ENCODE measurements around the gene BNIP5.
"Not testable (repeated sequence)": the region's sequence is repeated elsewhere in the genome, so short reads cannot be mapped to it uniquely, and the experiment has no call there.

BNIP5 gene

DNA sequence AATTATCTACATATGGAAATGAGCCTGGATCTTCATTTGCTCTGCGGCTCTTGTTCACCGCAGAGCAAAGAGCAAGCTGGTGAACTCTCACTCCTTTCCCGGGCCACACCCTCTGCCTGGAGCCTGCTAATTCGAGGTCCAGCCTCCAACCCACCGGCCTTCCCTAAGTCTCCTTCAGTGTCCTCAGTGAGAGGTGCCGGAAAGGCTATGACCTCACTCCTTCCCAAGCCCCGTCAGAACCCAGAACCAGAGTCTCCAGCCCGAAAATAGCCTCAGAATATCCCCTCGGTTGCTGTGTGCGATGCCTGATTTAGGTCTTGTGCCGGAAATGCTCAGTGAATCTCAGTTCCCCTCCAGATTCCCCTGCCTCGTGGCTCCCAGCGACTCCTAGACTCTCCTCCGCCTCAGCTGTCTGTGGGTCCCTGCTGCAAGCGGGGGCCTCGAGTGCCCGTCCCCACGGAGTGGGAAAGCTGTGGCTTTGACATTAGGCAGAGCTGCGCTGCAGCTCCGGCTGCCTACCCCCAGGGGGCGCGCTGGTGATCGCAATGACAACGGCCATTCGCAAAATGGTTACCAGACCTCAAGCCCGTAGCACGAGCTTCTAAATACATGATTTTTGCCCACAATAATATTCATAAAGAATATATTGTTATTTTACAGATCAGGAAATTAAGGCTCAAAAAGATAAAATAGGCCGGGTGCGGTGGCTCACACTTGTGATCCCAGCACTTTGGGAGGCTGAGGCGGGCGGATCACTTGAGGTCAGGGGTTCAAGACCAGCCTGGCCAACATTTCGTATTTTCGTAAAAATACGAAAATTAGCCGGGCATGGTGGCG, 4.1 kb upstream of the BNIP5 start:
- DNase-seq, result no peak

DNA sequence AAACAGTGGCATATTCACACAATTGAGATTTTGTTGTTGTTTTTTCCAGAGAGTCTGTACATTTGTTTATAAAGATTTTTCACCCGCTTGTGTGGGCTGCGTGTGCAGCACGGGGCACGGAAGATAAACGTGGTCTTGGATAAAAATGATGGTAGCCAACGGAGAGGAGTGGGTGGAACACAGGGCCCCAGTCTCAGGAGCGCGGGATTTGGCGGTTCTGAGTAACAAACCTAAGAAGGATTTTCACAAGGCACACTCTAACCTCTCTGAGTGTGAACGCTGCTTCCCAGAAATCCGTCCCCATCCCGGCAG, 3.6 kb upstream of the BNIP5 start:
- DNase-seq, result no peak

DNA sequence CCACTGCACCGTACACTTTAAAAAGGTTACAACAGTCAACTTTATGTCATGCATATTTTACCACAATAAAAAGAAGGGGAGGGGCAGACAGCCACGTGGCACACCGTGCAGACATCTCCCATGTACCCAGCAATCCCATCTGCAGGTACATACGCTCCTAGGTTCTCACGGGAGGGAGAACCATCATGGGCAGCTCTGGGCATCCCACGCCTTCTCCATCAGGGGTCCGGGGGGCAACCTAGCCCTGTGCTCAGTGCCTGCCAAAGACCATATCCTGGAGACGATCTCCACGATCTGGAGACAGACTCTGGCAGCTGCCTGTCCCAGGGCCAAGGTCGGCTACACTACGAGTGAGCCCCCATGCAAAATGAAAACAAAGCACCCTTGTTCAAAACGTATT, 2.5 kb upstream of the BNIP5 start:
- no peak for DNase-seq

DNA sequence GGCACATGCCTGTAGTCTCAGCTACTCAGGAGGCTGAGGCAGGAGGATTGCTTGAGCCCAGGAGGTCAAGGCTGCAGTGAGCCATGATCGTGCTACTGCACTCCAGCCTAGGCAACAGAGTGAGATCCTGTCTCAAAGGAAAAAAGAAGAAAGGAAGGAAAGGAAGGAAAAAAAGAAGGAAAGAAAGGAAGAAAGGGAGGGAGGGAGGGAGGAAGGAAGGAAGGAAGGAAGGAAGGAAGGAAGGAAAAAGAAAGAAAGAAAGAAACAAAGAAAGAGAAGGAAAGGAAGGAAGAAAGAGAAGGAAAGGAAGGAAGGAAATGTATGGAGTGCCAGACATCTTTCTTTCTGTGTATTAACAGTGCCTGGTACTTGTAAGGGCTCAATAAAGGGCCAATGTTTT, 1.5 kb upstream of the BNIP5 start:
- DNase-seq, result not testable (repeated sequence)

DNA sequence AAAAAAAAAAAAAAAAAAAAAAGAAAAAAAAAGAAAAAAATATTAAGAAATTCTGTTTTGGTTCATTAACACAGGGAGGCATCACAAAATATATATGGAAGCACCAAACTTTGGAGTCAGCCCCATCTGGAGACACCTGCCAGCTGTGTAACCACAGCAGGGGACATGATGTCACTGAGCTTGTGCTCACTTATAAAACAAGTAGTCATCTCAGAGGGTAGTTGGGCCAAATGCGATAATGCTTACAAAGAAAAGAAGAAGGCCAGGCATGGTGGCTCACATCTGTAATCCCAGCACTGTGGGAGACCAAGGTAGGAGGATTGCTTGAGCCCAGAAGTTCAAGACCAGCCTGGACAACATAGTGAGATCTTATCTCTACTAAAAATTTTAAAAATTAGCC, 1.1 kb upstream of the BNIP5 start:
- no peak for DNase-seq

DNA sequence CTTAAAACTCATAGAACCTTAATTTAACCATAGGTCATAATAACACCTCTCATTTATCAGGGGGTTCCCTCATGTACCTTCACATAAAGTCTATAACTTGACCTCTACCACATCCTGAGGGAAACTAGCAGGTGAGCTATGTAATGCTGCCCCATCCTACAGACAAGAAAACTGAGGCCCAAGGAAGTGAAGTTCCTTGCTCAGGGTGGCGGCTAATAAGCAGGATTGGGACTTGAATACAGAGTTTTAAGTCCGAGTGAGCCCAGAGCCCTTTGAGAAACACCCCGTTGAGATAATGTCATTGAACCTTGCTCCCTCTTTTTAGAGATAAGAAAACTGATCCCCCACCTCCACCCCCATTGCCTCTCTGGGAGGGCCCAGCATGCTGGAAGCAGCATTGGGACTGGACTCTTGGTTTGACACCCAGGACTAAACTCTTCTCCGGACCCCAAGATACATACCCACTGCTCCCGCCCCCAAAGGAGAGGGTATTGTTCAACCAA, 429 bp downstream of the BNIP5 start:
- DNase-seq, result no peak

DNA sequence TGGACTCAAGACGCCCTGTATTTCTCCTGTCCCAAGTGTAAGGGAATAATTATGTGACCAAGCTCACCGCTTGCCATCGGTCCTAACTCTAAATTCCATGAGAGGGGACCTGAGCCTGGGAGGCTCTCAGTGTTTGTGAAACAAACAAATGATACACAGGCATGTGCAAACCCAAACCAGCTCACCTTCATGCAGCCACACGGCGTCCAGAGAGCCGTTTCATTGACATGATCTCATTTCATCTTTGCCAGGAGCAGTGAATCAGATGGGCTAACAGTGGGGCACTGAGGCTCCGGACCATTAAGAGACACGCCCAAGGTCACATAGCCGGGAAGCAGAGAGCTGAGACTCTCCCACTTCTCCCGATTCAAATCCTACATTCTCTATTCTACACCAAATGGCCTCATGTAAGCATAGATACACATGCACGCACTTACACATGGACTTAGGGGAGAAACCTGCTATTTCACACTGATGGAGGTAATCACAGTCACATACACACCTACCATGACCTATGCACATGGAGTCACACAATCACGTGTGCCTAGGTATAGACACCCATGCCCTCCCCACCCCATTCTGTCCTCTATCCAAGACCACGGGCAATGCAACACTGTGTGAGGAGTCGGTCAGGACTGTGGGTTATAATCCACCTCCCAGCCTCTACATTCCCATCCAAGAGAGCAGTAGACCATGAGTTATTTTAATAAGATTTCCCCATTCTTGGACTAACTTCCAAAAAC, 1.1 kb downstream of the BNIP5 start:
- no peak for DNase-seq

DNA sequence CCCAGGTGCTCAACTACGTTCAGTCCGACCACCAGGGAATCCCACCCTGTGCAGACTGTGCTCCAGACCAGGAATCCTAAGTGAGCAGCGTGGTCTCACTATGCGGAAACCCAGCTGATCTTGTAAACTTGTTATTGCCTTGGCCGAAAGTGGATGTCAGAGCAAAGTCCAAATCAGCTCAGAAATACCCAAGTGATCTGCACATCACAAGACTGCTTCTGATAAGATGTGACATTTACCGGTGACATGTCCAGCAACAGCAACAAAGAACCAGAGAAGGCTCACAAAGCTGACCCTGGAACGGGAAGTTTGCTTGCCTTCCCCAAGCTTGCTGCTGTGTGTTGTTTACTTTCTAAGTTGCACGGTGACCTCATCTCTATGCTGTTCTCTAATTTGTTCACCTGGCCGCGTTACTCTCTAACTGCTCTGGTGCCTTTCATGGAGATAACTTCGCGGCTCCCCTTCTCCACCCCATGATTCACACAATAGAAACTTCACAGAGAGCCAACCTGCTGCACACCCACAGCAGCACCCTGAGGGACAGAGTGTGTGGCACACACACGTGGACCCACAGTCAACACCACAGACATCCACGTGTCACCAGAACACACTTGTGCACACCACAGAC, 1.7 kb downstream of the BNIP5 start:
- no peak for DNase-seq

DNA sequence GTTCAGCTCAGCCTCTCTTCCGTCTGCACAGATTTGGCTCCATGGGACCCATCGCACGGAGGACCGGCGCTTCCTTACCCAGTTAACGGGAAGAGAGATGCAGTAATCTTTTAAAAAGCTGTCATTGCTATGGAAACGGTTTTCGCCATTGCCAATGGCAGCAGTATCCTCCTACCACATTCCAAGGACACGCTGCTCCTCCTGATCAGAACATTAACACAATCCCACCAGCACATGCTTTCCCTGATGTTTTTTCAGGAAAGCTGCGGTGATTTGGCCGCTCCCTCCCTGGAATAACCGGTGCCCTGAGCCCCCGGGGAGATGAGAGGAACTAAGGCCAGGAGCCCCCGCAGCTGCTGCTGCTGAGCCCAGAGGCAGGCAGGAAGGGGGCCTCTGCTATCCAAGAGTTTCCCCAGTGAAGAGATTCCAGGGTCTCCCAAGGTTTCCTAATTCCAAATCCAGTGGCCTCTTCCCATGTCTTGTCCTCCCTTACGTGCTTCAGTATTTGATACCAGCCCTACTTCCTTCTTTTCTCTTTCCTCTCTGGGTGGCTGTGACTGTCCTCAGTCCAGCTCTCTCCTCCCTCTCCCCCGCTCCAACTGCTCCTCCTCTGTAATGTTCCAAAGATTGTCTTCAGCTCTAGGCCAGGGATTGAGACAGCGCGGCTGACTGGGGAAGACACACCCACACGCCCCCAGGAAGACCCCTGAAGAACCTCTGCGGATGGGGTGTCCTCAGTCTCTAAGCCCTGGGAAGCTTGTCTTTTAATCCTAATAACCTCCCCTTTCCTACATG, 2.6 kb downstream of the BNIP5 start:
- DNase-seq, result no peak

DNA sequence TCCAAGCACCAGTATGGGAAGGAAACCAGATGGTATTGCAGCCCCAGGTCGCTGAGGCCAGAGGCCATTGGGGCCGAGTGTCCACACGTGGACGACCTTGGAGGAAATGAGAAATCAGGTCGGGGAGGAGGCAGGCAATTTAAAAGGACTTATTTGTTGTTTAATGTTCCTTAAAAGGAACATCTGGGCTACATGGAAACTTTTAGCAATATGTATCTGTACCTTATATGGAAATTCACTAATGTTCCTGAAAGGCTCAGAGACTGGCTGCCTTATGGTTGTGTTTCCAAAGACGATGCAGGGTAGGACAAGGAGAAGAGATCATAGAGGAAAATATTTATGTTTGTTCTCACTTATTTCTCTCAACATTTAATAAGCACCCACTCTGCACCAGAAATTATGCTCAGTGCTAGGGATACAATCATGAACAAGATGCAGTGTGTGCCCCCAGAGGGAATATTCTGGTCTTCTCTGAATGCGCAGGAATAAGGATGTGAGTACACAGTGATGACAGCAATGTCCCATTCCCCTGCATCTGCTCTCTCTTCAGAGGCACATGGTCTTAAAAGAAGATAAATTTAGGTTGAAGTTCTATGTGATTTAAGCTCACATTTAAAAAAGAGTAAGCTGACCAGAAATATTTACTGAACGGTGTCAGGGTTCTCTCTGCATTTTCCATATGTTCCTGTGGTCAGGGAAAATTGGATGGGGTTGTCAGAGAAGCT, 3.4 kb downstream of the BNIP5 start:
- DNase-seq, result no peak

DNA sequence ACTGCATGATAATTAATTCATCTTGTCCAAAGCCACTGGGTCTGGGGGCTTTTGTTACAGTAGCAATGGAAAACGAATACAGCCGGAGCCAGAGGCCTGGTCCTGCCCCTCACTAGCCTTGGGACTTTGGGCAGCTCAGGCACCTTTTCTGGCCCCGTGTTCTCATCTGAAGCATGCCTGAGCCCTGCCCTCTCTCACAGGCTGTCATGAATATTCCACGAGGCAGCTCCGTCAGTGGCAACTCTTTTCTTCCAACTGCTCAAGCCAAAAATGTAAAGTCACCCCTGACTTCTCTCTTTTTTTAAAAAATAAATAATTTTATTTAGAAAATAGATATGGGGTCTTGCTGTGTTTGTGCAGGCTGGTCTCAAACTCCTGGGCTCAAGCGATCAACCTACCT, 5.3 kb downstream of the BNIP5 start:
- DNase-seq, result no peak

DNA sequence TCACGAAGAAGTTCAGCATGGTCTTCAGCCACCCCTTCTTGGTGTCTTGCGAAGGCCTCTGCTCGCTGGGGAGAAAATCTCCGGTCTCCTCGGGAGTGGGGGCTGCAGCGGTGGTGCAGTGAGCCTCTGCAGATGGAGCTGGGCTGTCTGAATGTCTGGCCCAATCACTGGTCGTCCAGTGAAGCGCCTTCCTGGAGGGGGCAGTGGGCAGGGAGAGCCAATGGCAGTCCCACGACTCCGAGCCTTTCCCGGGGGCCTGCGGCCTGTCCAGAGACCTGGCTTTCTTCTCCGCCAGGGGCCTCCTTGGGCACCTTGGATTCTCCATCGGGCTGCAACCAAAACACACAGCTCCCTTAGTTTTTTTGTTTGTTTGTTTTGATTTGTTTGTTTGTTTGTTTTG, 6.3 kb downstream of the BNIP5 start:
- DNase-seq, result no peak

DNA sequence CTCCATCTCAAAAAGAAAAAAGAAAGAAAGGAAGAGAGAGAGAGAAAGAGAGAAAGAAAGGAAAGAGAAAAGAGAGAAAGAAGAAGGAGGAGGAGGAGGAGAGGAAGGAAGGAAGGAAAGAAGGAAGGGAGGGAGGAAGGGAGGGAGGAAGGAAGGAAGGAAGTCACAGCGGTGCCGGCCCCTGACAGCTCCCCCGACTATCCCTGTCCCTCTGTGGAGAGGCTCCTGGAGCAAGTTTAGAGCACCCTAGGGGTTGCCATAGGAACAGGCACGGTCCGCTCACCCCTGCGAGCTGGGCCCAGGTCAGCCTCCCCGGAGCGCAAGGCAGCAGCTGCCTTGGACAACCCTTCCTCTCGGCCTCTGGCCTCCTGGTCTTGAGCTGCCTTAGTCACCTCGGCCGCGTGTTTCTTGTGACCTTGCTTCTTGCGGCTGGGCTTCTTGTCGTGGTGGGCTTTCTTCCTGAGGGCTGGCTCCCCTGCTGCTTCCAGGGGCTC, 6.8 kb downstream of the BNIP5 start:
- DNase-seq, result peak; percentile 44

DNA sequence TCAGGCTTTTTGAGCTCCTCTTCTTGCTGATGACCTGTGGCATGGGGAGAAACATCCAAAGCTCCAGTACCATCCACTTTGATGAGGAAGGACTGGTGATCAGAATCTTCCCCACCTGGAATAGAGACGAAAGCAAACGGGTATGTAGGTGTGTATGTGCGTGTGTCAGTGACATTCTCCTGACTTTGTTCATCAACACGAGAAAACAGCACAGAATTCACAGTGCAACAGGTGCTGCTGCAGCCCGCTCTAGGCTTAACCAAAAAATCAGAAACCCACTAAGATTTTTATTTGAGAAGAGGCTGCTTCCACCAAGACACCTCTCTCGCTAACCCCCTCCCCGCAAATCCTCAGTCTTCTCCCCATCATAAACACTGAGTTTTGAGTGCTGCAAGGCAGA, 8.1 kb downstream of the BNIP5 start:
- no peak for DNase-seq

DNA sequence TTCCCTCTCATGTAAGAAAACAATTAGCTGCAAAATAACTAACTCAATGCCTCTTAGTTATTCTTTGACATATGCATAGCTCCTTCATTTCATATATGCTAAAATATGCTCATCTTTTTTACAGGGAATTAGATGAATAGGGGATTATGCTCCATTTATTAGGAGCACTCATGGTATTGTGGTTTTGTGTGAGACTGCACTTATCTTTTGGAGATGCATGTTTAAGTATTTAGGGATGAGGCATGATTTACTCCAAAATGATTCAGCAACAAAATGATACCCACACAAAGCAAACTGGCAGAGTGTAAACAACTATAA, 8.8 kb downstream of the BNIP5 start:
- no peak for DNase-seq

DNA sequence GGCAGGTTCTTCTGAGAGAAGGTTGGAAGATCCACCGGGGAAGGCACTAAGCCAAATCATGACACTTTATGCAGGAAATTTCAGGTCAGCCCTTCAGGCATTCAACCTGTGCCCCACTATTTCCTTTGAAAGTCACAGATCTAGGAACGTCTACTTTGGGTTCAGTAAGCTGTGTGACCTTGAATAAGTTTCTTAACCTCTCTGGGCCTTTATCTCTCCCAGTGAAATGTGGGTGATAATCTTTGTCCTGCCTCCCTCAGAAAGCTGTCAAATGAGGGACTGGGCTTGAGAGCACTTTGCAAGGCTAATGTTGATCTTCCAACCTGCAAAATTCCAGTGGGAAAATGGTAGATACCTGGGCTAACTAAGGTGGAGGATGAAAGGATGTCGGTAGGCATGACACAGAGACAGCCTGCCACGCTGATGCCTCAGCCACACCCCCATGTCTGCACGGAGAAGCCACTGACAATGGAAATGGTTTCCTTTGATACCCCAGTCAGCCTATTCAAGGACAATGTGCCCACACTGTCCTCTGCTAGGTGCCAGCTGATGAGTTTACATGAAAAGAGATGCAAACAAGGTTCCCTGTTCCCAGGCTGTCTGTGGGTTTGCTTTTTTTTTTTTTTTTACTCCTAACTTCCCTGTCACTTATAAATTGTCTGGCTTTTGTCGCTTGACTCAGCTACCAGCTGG, 9.3 kb downstream of the BNIP5 start:
- peak; percentile 44 for DNase-seq

DNA sequence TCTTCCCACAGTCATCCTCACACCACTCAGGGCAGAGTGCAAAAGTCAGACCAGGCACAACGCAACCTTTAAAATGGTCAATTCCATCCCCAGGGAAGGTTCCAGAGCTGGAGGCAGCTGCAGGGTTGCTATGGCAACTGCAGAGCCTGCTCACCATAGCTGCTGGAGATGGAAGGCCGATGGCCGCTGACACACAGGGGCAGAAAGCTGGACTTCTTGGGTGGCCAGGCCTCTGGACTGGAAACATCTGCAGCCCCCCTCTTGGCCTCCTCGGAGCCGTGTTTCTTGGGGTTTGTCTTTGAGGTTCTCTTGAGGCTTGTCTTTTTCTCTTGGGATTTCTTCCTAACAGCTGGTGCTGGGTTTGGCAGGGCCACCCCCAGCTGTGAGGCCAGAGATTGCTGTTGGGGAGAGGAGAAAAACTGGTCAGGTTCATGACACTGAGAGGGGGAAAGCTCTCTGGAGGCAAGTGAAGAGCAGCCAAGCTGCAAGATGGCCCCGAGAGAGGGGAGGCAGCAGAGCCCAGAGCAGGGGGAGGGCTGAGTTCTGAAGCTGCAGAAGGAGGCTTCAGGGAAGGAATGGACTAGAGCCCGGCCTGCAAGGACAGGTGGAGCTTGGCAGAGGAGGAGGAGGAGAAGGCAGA, 10.2 kb downstream of the BNIP5 start:
- DNase-seq, result peak; percentile 43

DNA sequence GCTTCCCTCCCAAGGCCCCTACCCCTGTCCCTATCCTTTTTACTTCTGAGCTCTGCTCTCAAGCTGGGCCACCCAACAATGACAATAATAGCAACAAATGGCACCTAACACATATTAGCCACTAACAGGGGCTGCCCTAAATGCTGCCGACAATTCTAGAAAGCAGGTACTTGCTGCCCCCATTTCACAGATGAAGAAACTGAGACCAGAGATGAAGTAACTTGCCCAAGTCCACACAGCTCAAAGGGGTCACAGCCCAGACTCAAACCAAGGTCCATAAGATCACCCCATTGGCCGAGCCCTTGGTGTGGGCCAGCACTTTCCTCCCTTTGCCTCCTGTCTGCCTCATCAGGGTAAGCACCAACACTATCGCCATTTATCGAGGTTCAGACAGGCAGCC, 12.0 kb downstream of the BNIP5 start:
- no peak for DNase-seq

DNA sequence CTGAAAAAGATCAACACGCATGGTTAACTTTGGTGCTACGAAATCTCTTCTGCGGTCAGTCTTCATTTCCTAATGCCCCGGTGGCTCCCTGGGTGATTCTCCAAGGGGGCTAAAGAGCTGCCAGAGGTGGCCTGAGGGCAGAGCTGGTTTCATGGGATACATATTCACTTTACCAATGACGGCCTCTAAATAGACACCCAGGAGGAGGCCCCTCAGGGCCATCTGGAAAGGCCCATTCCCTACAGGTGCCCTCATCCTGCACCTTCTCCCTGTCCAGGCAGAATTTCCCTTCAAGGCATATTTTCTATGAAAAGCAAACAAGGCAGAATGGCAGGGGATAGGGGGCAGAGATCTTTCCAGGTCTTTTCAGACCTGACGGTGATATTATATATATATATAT, 12.5 kb downstream of the BNIP5 start:
- DNase-seq, result no peak

DNA sequence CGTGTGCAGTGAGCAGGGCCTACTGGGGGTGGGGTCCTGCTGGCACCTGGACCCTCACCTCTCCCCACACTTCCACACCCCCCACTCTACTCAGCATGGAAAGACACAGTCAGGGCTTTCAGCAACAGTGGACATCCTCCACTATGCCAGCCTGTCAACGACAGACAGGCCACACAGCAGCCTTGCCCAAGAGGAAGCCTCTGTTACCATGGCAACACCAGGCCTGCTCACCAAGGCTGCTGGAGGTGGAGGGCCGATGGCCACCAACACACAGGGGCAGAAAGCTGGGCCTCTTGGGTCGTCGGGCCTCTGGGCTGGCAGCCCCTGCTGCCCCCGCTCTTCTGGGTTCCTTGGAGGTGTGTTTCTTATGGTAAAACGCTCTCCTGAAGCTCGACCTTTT, 13.6 kb downstream of the BNIP5 start:
- DNase-seq, result no peak

DNA sequence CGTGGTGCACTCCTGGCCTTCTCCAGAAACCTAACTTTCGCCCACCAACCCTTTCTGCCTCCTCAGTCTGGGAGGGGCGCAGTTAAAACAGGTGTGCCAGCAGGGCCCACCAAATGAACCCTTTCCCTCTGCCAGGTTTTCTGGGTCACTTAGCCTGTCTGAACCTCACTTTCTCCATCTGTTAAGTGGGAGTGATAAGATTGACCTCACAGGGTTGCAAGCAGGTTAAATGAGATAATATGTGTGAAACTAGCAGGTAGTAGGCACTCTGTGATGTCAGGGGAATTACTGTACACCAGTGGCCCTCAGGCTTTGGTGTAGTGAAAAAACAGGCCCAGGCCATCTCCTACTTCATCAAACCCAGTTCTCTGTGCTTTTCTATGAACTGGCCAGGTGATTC, 14.1 kb downstream of the BNIP5 start:
- DNase-seq, result no peak
